RWPE2 (cell line): Measurements from ENCODE around the gene IL23A.
A peak's percentile ranks its signal among the peaks of the same experiment; 100 is the strongest.

Experiments
- ATAC-seq: fragments of 200-7000 bp; cut with Tn5 transposase; 3 replicates; pipeline ENCODE4 v1.9.1; 2021; ENCODE audit warnings: low read depth
- DNase-seq: peaks from one replicate; pipeline ENCODE4 v3.0.0-alpha.2; 2020; ENCODE audit warnings: low spot score
- H3K27ac ChIP-seq: fragments of 450-650 bp; 2 replicates; pipeline ENCODE4 v1.5.1; 2017; ENCODE audit warnings: mild to moderate bottlenecking; ENCODE audit not compliant: poor library complexity, severe bottlenecking
- H3K27me3 ChIP-seq: fragments of 250-450 bp; sonication (Bioruptor Pico); 2 replicates; pipeline ENCODE4 v1.5.1; 2021; ENCODE audit warnings: mild to moderate bottlenecking, moderate library complexity; ENCODE audit not compliant: insufficient read depth, poor library complexity, severe bottlenecking
- H3K36me3 ChIP-seq: fragments of 250-450 bp; sonication (Bioruptor Pico); 2 replicates; pipeline ENCODE4 v1.5.1; 2020; ENCODE audit warnings: low read depth, mild to moderate bottlenecking, moderate library complexity
- H3K4me1 ChIP-seq: fragments of 250-450 bp; sonication (Bioruptor Pico); 2 replicates; pipeline ENCODE4 v1.5.1; 2021; ENCODE audit warnings: mild to moderate bottlenecking, moderate library complexity; ENCODE audit not compliant: insufficient read depth, poor library complexity, severe bottlenecking
- H3K4me3 ChIP-seq: fragments of 250-450 bp; sonication (Bioruptor Pico); 2 replicates; pipeline ENCODE4 v1.5.1; 2021; ENCODE audit warnings: mild to moderate bottlenecking, moderate library complexity; ENCODE audit not compliant: severe bottlenecking
- H3K9me3 ChIP-seq: fragments of 250-450 bp; sonication (Bioruptor Pico); 2 replicates; pipeline ENCODE4 v1.5.1; 2021; ENCODE audit warnings: mild to moderate bottlenecking, moderate library complexity; ENCODE audit not compliant: severe bottlenecking
- TF ChIP-seq, protein P1 (sequence below): fragments of 450-650 bp; IDR thresholded peaks from one replicate; pipeline ENCODE4 v1.5.1; 2017; ENCODE audit warnings: mild to moderate bottlenecking, moderate library complexity; ENCODE audit not compliant: poor library complexity, severe bottlenecking

The IL23A gene

DNA sequence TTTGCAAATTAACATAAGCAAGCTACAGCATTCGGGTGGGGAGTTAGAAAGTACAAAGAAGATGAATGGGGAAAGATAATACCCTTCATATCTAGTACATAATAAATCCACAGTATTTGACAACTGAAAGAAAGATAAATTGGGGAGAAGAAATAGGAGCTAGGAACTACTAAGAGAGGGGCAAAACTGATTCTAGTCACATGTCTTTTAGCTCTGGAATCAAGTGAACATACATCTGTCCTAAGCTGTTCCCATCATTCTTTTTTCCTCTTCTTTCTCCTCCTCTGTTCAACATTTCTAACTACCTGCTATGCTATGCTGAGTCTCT lies 39.3 kb downstream of the IL23A start:
- Histone ChIP-seq H3K9me3 (no peaks in the 10 kb centered on the region), H3K4me3 (no peak overlapping the region), H3K27me3 (no peaks in the 10 kb centered on the region), H3K4me1 (no peaks in the 10 kb centered on the region), H3K27ac (no peak overlapping the region), H3K36me3 (no peaks in the 10 kb centered on the region)
- ATAC-seq (no peak), DNase-seq (no peak)
- TF ChIP-seq, protein P1, sequence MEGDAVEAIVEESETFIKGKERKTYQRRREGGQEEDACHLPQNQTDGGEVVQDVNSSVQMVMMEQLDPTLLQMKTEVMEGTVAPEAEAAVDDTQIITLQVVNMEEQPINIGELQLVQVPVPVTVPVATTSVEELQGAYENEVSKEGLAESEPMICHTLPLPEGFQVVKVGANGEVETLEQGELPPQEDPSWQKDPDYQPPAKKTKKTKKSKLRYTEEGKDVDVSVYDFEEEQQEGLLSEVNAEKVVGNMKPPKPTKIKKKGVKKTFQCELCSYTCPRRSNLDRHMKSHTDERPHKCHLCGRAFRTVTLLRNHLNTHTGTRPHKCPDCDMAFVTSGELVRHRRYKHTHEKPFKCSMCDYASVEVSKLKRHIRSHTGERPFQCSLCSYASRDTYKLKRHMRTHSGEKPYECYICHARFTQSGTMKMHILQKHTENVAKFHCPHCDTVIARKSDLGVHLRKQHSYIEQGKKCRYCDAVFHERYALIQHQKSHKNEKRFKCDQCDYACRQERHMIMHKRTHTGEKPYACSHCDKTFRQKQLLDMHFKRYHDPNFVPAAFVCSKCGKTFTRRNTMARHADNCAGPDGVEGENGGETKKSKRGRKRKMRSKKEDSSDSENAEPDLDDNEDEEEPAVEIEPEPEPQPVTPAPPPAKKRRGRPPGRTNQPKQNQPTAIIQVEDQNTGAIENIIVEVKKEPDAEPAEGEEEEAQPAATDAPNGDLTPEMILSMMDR: no peak

DNA sequence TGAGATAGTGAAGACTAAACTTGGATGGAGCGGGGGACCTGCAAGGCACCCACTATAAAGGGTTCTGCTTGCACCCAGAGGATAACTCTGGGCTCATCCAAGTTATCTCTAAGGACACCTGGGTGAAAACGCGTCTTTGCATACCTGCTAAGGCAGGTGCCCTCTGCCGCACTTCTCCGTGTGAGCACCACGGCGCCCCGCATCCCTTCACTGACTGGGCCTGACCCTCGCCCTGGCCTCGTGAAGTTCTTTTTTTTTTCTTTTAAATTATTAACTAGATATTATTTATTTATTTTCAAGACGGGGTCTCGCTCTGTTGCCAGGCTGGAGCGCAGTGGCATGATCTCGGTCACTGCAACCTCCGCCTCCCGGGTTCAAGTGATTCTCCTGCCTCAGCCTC lies 43.9 kb downstream of the IL23A start:
- ATAC-seq (no peak), DNase-seq (no peak)
- Histone ChIP-seq H3K4me1 (no peaks in the 10 kb centered on the region), H3K27ac (no peak overlapping the region), H3K4me3 (no peak overlapping the region), H3K9me3 (no peaks in the 10 kb centered on the region), H3K36me3 (no peaks in the 10 kb centered on the region), H3K27me3 (no peaks in the 10 kb centered on the region)
- TF ChIP-seq, protein P1: no peak

- DNase-seq (no peak), ATAC-seq (peak; percentile 52; the same call in 2 of the 3 replicates)
- Histone ChIP-seq H3K27me3 (no peaks in the 10 kb centered on the region), H3K4me3 (no peak overlapping the region), H3K4me1 (no peaks in the 10 kb centered on the region), H3K27ac (no peak overlapping the region), H3K36me3 (no peaks in the 10 kb centered on the region), H3K9me3 (no peaks in the 10 kb centered on the region)
- TF ChIP-seq, protein P1: no peak
Measured at GRCh38 chr12:56385873-56386272, 47.2 kb downstream of the IL23A start.

- Histone ChIP-seq H3K4me1 (no peaks in the 10 kb centered on the region), H3K4me3 (no peak overlapping the region), H3K27ac (no peak overlapping the region), H3K27me3 (no peaks in the 10 kb centered on the region), H3K9me3 (no peaks in the 10 kb centered on the region), H3K36me3 (no peaks in the 10 kb centered on the region)
- ATAC-seq (no peak), DNase-seq (no peak)
- TF ChIP-seq, protein P1: no peak
Measured at GRCh38 chr12:56387152-56387736, 48.6 kb downstream of the IL23A start.

- no peaks in the 10 kb centered on the region for H3K9me3 ChIP-seq
- DNase-seq (no peak), ATAC-seq (no peak)
- H3K4me3 ChIP-seq: no peak overlapping the region
- no peaks in the 10 kb centered on the region for H3K4me1 ChIP-seq
- TF ChIP-seq, protein P1: no peak
- no peak overlapping the region for H3K27ac ChIP-seq
- no peaks in the 10 kb centered on the region for H3K27me3 ChIP-seq
- H3K36me3 ChIP-seq: no peaks in the 10 kb centered on the region
Measured at GRCh38 chr12:56389412-56389811, 50.7 kb downstream of the IL23A start.
